Measurements from ENCODE around the gene MVK.

DNA sequence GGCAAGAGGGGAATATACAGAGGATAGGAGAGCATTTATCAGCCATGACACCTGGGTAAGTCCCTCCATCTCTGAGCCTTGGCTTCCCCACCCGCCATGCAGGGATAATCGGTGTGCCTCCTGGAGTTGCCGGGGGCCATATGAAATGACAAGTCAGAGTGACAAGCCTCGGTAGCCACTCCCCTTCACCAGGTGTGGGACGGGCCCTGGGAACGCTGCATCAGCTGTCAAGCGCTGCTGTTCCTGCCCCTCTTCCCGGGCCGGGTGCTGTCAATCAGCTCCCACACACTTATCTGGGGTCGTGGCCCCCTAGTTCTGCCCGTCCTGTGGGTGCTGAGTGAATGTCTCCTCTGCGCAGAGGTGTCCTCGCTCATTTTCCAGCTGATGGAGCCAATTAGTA is 57.2 kb downstream of the MVK start:
- TF ChIP-seq, protein P1, sequence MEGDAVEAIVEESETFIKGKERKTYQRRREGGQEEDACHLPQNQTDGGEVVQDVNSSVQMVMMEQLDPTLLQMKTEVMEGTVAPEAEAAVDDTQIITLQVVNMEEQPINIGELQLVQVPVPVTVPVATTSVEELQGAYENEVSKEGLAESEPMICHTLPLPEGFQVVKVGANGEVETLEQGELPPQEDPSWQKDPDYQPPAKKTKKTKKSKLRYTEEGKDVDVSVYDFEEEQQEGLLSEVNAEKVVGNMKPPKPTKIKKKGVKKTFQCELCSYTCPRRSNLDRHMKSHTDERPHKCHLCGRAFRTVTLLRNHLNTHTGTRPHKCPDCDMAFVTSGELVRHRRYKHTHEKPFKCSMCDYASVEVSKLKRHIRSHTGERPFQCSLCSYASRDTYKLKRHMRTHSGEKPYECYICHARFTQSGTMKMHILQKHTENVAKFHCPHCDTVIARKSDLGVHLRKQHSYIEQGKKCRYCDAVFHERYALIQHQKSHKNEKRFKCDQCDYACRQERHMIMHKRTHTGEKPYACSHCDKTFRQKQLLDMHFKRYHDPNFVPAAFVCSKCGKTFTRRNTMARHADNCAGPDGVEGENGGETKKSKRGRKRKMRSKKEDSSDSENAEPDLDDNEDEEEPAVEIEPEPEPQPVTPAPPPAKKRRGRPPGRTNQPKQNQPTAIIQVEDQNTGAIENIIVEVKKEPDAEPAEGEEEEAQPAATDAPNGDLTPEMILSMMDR (IDR thresholded peaks at IDR 0.05), result no peak
- no peak for TF ChIP-seq POLR2A (IDR thresholded peaks at IDR 0.05)
